ENCODE measurements around the gene MORN2.

The MORN2 gene

DNA sequence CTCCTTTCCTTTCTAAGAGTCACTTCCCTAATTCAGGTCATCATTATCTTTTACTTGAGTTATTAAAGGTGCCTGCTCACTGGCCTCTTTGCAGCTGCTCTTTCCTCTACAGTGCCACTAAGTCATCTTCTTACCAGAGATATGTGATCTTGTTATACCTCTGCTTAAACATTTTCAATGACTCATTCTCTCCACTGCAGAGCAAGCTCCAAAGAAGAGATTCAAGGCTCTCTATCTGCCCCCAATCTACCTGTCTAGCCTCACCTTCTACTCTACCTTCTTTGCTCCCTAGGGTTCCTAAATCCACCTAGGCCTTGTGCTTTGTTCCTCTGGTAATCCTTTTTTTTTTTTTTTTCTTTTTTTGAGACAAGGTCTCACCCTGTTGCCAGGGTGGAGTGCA, 17.0 kb downstream of the MORN2 start:
- DNase-seq = no peak

DNA sequence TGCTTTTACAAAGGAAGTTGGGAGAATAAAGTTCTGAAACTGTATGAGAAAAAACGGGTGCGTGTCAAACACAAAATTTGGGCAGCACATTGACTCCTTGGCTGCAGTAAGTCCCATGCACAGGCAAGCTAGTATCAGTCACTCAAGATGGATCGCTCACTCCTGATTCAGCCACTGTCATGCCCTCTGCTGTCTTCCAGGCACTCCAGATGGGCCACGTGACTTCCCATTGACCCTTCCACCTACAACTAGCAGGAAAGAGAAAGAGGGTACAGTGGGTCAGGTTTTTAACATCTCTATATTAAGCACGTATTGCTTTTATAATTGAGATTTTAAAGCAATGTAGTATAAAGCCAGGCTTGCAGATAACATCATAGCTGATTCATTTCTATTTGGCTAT, 22.5 kb downstream of the MORN2 start:
- no peak for DNase-seq

- DNase-seq = no peak
Measured at GRCh38 chr2:38900726-38901125, 24.9 kb downstream of the MORN2 start.

DNA sequence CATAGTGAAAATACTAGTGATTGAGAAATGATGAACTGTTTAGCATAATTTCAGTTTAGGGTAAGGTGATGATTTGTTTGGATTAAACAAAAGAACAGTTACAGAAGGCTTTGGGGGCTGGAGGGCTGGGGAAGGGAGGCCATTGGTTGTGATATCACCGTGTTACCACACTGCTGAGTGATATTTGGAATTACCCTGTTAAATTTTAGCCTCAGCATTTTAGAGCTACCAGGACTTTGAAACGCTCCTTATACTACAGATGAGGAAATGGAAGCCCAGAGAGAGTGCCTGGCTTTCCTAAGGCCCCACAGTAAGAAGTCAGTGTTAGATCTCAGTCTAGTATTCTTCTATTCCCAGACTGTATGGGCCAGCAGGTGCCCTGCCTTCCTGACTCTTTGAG, 29.5 kb downstream of the MORN2 start:
- DNase-seq = no peak

GRCh38 chr2:38907242-38907641, 31.5 kb downstream of the MORN2 start:
- DNase-seq = no peak

DNA sequence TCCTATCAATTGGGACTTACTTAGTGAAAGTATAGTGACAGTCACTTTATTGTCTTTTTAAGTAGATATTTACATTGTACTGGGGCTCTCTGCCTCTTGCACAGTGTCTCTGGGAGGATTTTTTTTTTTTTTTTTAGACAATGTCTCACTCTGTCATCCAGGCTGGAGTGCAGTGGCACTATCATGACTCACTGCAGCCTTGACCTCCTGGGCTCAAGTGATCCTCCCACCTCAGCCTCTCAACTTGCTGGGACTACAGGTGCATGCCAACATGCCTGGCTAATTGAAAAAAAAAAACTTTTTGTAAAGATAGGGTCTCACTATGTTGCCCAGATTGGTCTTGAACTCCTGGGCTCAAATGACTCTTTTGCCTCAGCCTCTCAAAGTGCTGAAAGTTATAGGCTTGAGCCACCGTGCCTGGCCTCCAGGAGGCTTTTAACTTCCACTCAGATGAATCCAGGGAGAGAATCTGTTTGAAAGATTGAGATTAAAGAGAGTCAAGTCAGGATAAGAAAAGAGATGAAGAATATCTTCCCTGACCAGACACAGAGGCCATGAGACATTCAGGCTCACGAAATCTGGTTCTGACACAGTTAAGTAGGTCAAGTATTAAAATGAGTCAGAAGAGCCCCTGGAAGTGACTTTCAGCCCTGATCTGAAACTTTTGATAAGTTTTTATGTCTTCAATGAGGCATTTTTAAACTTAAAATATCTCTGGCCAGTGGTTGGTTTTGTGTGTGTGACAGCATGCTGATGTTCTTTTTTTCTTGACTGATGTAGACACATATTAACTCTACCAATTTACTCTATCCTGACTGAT, 32.2 kb downstream of the MORN2 start:
- DNase-seq = no peak

DNA sequence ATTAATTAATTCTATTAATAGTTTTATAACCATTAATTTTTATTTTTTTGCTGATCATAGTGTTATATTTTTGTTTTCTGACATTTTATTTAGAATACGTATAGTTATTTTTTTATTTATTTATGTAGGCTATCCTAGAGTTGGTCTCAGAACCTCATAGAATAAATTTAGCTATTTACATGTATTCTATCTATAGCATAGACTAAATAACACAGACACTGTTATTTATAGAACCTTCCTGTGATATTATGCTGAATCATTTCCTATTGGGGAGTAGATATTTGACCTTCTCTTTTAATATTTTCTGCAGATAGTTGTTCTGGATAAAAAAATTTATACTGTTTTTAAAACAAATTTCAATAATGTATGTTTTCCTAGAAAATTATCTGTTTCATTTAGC, 34.1 kb downstream of the MORN2 start:
- DNase-seq = no peak

- DNase-seq = no peak
Measured at GRCh38 chr2:38911191-38911590, 35.4 kb downstream of the MORN2 start.

DNA sequence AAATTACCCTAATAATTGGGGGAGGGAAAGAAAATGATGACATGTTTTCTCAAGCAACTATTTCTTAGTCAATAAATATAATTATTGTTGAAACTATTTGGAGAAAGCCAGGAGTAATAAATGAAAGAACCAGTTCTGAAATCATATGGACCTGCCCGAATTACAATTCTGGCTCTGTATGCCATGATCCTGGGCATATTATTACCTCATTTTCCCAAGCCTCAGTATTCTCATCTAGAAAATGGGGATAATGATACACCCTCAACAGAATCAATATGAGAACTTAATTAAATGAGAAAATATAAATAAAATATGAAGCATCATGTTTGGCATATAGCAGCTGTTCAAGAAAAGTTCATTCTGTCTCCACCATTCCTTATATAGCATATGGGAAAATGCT, 36.8 kb downstream of the MORN2 start:
- no peak for DNase-seq

GRCh38 chr2:38922389-38922788, 46.6 kb downstream of the MORN2 start:
- DNase-seq = no peak

DNA sequence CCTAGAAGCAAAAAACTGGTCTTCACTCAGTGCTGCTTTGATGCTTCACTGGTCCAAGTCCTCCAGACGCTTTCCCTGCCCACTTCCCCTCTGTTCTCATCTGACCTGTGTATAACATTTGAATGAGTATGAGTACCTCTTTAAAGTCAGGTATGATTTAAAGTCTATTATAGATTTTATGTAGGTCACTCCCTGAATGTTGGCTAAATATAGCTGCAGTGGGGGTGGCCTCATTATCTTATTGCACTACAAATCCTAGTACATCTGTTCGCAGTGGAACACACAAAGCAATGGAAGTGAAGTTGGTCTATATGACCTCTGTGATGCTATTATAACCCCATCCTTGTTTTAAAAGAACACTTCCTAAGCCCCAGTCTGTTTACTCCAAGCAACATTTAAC, 47.1 kb downstream of the MORN2 start:
- DNase-seq = peak in 1 of 2 experiments; percentile 40

DNA sequence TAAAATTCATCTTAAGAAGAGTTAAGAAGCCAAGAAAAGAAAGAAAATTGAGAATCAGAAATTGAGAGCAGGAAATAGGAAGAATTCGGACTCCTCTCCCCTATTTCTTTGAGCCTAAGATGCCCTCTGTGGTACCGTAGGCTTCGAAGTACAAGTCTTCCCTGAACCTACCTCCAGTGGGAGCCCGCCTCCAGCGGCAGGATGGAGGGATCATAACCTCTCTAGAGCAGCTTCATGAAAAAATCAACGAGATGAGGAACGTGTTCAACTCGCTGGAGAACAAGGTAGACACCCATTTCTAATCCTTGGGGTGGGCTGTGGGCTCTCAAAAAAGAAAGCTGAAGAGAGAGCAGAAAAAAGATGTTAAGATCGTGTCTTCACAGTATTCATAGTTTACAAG, 50.2 kb downstream of the MORN2 start:
- DNase-seq = no peak

DNA sequence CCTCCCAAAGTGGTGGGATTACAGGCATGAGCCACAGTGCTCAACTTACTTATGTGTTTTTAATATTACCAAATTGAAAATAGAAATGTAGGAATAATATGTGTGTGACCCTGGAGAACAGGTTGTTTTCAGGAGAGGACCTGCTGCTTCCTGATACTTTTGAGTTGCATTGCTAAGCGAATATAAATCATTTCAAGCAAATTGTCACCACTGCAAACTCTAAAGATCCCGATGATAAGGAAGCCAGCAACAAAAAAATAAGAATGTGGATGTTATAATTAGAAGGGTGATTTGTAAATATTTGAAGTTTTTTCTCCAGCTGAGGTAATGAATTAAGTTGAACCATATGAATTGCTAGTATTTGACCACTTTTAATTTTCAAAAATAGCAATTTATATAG, 54.8 kb downstream of the MORN2 start:
- DNase-seq = no peak

Measured in NCI-H524 (cell line).